ENCODE results near the gene MUC15.
"Not testable (repeated sequence)": the region's sequence is repeated elsewhere in the genome, so short reads cannot be mapped to it uniquely, and the experiment has no call there.

MUC15 gene

GRCh38 chr11:26571861-26572654 lies at the start of gene MUC15:
TSS of gene MUC15 (minus strand) at chr11:26572263. CDS start at chr11:26567094, 5,169 bp downstream.
- DNase-seq = no peak

GRCh38 chr11:26621132-26621531 lies 49.1 kb upstream of the MUC15 start:
- no peak for DNase-seq

- no peak for DNase-seq
These were observed 48.4 kb upstream of the MUC15 start for GRCh38 chr11:26620282-26621045.

GRCh38 chr11:26618441-26618840 lies 46.4 kb upstream of the MUC15 start:
- no peak for DNase-seq

GRCh38 chr11:26613759-26614158 lies 41.7 kb upstream of the MUC15 start:
- no peak for DNase-seq

- DNase-seq = no peak
These were observed 36.6 kb upstream of the MUC15 start for GRCh38 chr11:26608507-26609146.

- no peak for DNase-seq
These were observed 35.9 kb upstream of the MUC15 start for GRCh38 chr11:26607725-26608506.

- no peak for DNase-seq
These were observed 27.9 kb upstream of the MUC15 start for GRCh38 chr11:26599876-26600434.

- no peak for DNase-seq
These were observed 27.4 kb upstream of the MUC15 start for GRCh38 chr11:26599425-26599824.

GRCh38 chr11:26597899-26598298 lies 25.8 kb upstream of the MUC15 start:
- no peak for DNase-seq

- DNase-seq = not testable (repeated sequence)
These were observed 25.1 kb upstream of the MUC15 start for GRCh38 chr11:26597049-26597689.

GRCh38 chr11:26595207-26595865 lies 23.3 kb upstream of the MUC15 start:
- not testable (repeated sequence) for DNase-seq

GRCh38 chr11:26593691-26594090 lies 21.6 kb upstream of the MUC15 start:
- no peak for DNase-seq

GRCh38 chr11:26587073-26587472 lies 15.0 kb upstream of the MUC15 start:
- no peak for DNase-seq

GRCh38 chr11:26584818-26585217 lies 12.8 kb upstream of the MUC15 start:
- DNase-seq = no peak

- DNase-seq = no peak
These were observed 11.5 kb upstream of the MUC15 start for GRCh38 chr11:26583550-26583949.

- no peak for DNase-seq
These were observed 8.9 kb upstream of the MUC15 start for GRCh38 chr11:26580929-26581328.

GRCh38 chr11:26579683-26580082 lies 7.6 kb upstream of the MUC15 start:
- DNase-seq = no peak

GRCh38 chr11:26578998-26579661 lies 7.1 kb upstream of the MUC15 start:
- no peak for DNase-seq

GRCh38 chr11:26575946-26576345 lies 3.9 kb upstream of the MUC15 start:
- DNase-seq = no peak

- peak; percentile 36 for DNase-seq
These were observed 1.8 kb upstream of the MUC15 start for GRCh38 chr11:26573896-26574295.
